ENCODE data around the gene HDGF. TPM values are rescaled to one million over a fixed set of nuclear protein-coding genes. Genes with fewer than 3 reads are reported as not detected.

Gene HDGF
- total and polyA plus RNA-seq, 9 of the 15 experiments (the other 6 are each of a cell fraction or from before 2014, with no cell fraction given), result 38.8 to 601 (median 400) TPM

GRCh38 chr1:156692925-156693847, 58.3 kb downstream of the HDGF start (continued):
- TF ChIP-seq NR3C1 (CRISPR knock-in tag; IDR thresholded peaks at IDR 0.05) (no peak), ZNF644 (tag; IDR thresholded peaks at IDR 0.05; ENCODE audit: low read depth) (no peak), THRAP3 (IDR thresholded peaks at IDR 0.05; ENCODE audit: borderline replicate concordance) (no peak), ZNF384 (IDR thresholded peaks at IDR 0.05; ENCODE audit: low read depth, low read length) (peak; percentile 77), ZNF347 (CRISPR knock-in tag; IDR thresholded peaks at IDR 0.05; ENCODE audit: low read depth) (no peak), ZNF589 (CRISPR knock-in tag; IDR thresholded peaks at IDR 0.05; ENCODE audit: low read depth) (no peak), RBM25 (IDR thresholded peaks at IDR 0.05; ENCODE audit: low read depth, low read length, severe bottlenecking) (no peak), NRF1 (conservative IDR thresholded peaks at IDR 0.05 in 1 of 2, IDR thresholded peaks at IDR 0.05 in 1 of 2) (no peak), NFRKB (IDR thresholded peaks at IDR 0.05; ENCODE audit: low read depth) (peak; percentile 71), PBX2 (CRISPR knock-in tag; IDR thresholded peaks at IDR 0.05; ENCODE audit: low read depth) (no peak), PBX2 (tag; conservative IDR thresholded peaks at IDR 0.05; ENCODE audit: low read depth) (no peak), HDGF (IDR thresholded peaks at IDR 0.05) (peak; percentile 85; the same call in 1 of the 2 replicates), GABPB2 (CRISPR knock-in tag; conservative IDR thresholded peaks at IDR 0.05) (no peak), MAFF (IDR thresholded peaks at IDR 0.05; ENCODE audit: low read length) (no peak), POLR2H (tag; IDR thresholded peaks at IDR 0.05; ENCODE audit: low read depth) (no peak), TCF3 (CRISPR knock-in tag; IDR thresholded peaks at IDR 0.05) (no peak; the same call in 1 of the 2 replicates), ERF (CRISPR knock-in tag; IDR thresholded peaks at IDR 0.05) (no peak), ZNF212 (CRISPR knock-in tag; IDR thresholded peaks at IDR 0.05) (no peak), MEF2A (IDR thresholded peaks at IDR 0.05; ENCODE audit: control insufficient read depth, low read depth, low read length) (no peak)
- TF ChIP-seq, protein P1, sequence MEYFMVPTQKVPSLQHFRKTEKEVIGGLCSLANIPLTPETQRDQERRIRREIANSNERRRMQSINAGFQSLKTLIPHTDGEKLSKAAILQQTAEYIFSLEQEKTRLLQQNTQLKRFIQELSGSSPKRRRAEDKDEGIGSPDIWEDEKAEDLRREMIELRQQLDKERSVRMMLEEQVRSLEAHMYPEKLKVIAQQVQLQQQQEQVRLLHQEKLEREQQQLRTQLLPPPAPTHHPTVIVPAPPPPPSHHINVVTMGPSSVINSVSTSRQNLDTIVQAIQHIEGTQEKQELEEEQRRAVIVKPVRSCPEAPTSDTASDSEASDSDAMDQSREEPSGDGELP (CRISPR knock-in tag; IDR thresholded peaks at IDR 0.05; ENCODE audit: borderline replicate concordance), result 0 out of 2 replicates have a peak, but pooled peaks have one; percentile 25
- TF ChIP-seq, protein P2, sequence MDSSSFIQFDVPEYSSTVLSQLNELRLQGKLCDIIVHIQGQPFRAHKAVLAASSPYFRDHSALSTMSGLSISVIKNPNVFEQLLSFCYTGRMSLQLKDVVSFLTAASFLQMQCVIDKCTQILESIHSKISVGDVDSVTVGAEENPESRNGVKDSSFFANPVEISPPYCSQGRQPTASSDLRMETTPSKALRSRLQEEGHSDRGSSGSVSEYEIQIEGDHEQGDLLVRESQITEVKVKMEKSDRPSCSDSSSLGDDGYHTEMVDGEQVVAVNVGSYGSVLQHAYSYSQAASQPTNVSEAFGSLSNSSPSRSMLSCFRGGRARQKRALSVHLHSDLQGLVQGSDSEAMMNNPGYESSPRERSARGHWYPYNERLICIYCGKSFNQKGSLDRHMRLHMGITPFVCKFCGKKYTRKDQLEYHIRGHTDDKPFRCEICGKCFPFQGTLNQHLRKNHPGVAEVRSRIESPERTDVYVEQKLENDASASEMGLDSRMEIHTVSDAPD (CRISPR knock-in tag; IDR thresholded peaks at IDR 0.05), result no peak

Measured in K562 (cell line).